Aorta (tissue), 5 donors: Measurements from ENCODE around the gene ARL5C. TPM values are rescaled to one million over a fixed set of nuclear protein-coding genes. Genes with fewer than 3 reads are reported as not detected.
A peak's percentile ranks its signal among the peaks of the same experiment; 100 is the strongest.

Source experiments
- ATAC-seq: fragments of 200-7000 bp; cut with Tn5 transposase; one replicate; pipeline ENCODE4 v1.9.1; 2022; ENCODE audit warnings: moderate library complexity; ENCODE audit not compliant: low FRiP score
- DNase-seq, 2 donors: peaks; one replicate each; pipeline ENCODE4 v3.0.0-alpha.2; 2020
- H3K27ac ChIP-seq, 2 donors: one replicate each; pipeline ENCODE4 v1.5.1; 2013; ENCODE audit warnings: low read length in 2 of 2, mild to moderate bottlenecking in 2 of 2, moderate library complexity in 2 of 2, control low read depth in 1 of 2, inconsistent platforms in 1 of 2, low read depth in 1 of 2
- H3K27me3 ChIP-seq, 2 donors: one replicate each; pipeline ENCODE4 v1.6.1; 2013; ENCODE audit warnings: control low read depth in 1 of 2, low read length in 1 of 2, mild to moderate bottlenecking in 1 of 2, moderate library complexity in 1 of 2; ENCODE audit not compliant: insufficient read depth in 2 of 2, control insufficient read depth in 1 of 2
- H3K36me3 ChIP-seq, 2 donors: one replicate each; pipeline ENCODE4 v1.6.1; 2013; ENCODE audit warnings: control low read depth in 1 of 2, low read length in 1 of 2, mild to moderate bottlenecking in 1 of 2; ENCODE audit not compliant: insufficient read depth in 2 of 2, control insufficient read depth in 1 of 2
- H3K4me1 ChIP-seq, 2 donors: one replicate each; pipeline ENCODE4 v1.6.1; 2013; ENCODE audit warnings: low read length in 2 of 2, control low read depth in 1 of 2, mild to moderate bottlenecking in 1 of 2, moderate library complexity in 1 of 2; ENCODE audit not compliant: insufficient read depth in 2 of 2, control insufficient read depth in 1 of 2
- H3K4me3 ChIP-seq, 2 donors: one replicate each; pipeline ENCODE4 v1.5.1; 2013; ENCODE audit warnings: low read length in 2 of 2, control low read depth in 1 of 2, mild to moderate bottlenecking in 1 of 2
- H3K9me3 ChIP-seq: one replicate; pipeline ENCODE4 v1.6.1; 2013; ENCODE audit warnings: mild to moderate bottlenecking, low read length; ENCODE audit not compliant: control insufficient read depth
- WGBS, 2 donors: extraction: QIAGEN DNeasy Blood & Tissue Kit; methylation state at CpG; one replicate each; pipeline ENCODE4 v1.1.7; 2013; 5-methylcytosine and 5-hydroxymethylcytosine counted together
- intact Hi-C, 2 donors: fragments of 100-400 bp; cut with DNase I; formaldehyde crosslinking; loops; one replicate each; pipeline versions ENCODE4 v1.14.2 to v1.15.0; 2022
- polyA plus RNA-seq, 2 donors: library from polyadenylated mRNA; stranded (reverse); fragments of 200-250 nt; gene quantifications; one replicate each; pipeline ENCODE4 v1.2.3, GENCODE V29; 2013
- total RNA-seq, 2 donors: library from RNA; stranded (reverse); fragmentation: NEBNext Ultra II Directional; extraction: Animal tissue kit (Norgen Biotek cat#: 25700); gene quantifications; one replicate each; pipeline ENCODE4 v1.2.1, GENCODE V29; 2021
- donor health status: healthy with polysubstance abuse.
- donor health status: Bipolar disorder and iron deficiency.
- donor health status: DM: no; HTN: no; CAD: no.
- donor health status: DM: no; HTN: no; CAD: no.
- donor health status: DM: yes; HTN: yes; CAD: no.

The ARL5C gene
- total and polyA plus RNA-seq, 4 donors: 0.54 TPM; not detected in 3

GRCh38 chr17:39118674-39119419, 47.1 kb downstream of the ARL5C start:
- no peaks in the 10 kb centered on the region for H3K4me1 ChIP-seq
- no peaks in the 10 kb centered on the region for H3K27me3 ChIP-seq
- H3K9me3 ChIP-seq: no peaks in the 10 kb centered on the region
- H3K4me3 ChIP-seq: no peak overlapping the region
- H3K36me3 ChIP-seq: no peaks in the 10 kb centered on the region
- DNase-seq (no peak), ATAC-seq (no peak)
- H3K27ac ChIP-seq: no peak overlapping the region
- 92 to 93% methylated on average over 5 of the region's 5 CpGs for WGBS, 2 donors
- intact Hi-C loops: no loop called here

GRCh38 chr17:39116224-39116623, 49.7 kb downstream of the ARL5C start:
- 41 to 62% methylated on average over 3 of the region's 3 CpGs for WGBS, 2 donors
- DNase-seq (no peak), ATAC-seq (no peak)
- Histone ChIP-seq H3K36me3 (no peaks in the 10 kb centered on the region), H3K4me3 (no peak overlapping the region), H3K27ac (no peak overlapping the region), H3K9me3 (no peaks in the 10 kb centered on the region), H3K4me1 (no peaks in the 10 kb centered on the region), H3K27me3 (no peaks in the 10 kb centered on the region)
- intact Hi-C loops: no loop called here

GRCh38 chr17:39115135-39115534, 50.8 kb downstream of the ARL5C start:
- Histone ChIP-seq H3K27me3 (no peaks in the 10 kb centered on the region), H3K4me3 (no peak overlapping the region), H3K4me1 (no peaks in the 10 kb centered on the region), H3K27ac (no peak overlapping the region), H3K9me3 (no peaks in the 10 kb centered on the region), H3K36me3 (no peaks in the 10 kb centered on the region)
- DNase-seq: no peak
- ATAC-seq: peak; percentile 23
- intact Hi-C loops: no loop called here
- WGBS, 2 donors: 12 to 15% methylated on average over 5 of the region's 5 CpGs

GRCh38 chr17:39114723-39115122, 51.2 kb downstream of the ARL5C start:
- Histone ChIP-seq H3K27me3 (no peaks in the 10 kb centered on the region), H3K4me3 (no peak overlapping the region), H3K4me1 (no peaks in the 10 kb centered on the region), H3K27ac (no peak overlapping the region), H3K36me3 (no peaks in the 10 kb centered on the region), H3K9me3 (no peaks in the 10 kb centered on the region)
- intact Hi-C loops: no loop called here
- WGBS, 2 donors: 52 to 63% methylated on average over 14 of the region's 14 CpGs
- DNase-seq: no peak
- no peak for ATAC-seq

GRCh38 chr17:39113871-39114270, 52.1 kb downstream of the ARL5C start:
- Histone ChIP-seq H3K4me1 (no peaks in the 10 kb centered on the region), H3K27ac (no peak overlapping the region), H3K9me3 (no peaks in the 10 kb centered on the region), H3K27me3 (no peaks in the 10 kb centered on the region), H3K36me3 (no peaks in the 10 kb centered on the region), H3K4me3 (no peak overlapping the region)
- intact Hi-C loops: no loop called here
- no peak for ATAC-seq
- no peak for DNase-seq
- 92 to 97% methylated on average over 2 of the region's 2 CpGs for WGBS, 2 donors

- Histone ChIP-seq H3K27me3 (no peaks in the 10 kb centered on the region), H3K4me3 (no peak overlapping the region), H3K27ac (no peak overlapping the region), H3K9me3 (no peaks in the 10 kb centered on the region), H3K36me3 (no peaks in the 10 kb centered on the region), H3K4me1 (no peaks in the 10 kb centered on the region)
- DNase-seq (no peak), ATAC-seq (no peak)
- 40 to 46% methylated on average over 19 of the region's 19 CpGs for WGBS, 2 donors
- intact Hi-C loops: no loop called here
Measured at GRCh38 chr17:39110435-39111136, 55.4 kb downstream of the ARL5C start.

- H3K4me1 ChIP-seq: no peaks in the 10 kb centered on the region
- no peaks in the 10 kb centered on the region for H3K36me3 ChIP-seq
- intact Hi-C loops: loop anchor here in 1 of 2 donors (10.0 kb wide), 1 partner anchor 94 kb away; no protein-coding TSS in a partner anchor
- H3K9me3 ChIP-seq: no peaks in the 10 kb centered on the region
- ATAC-seq (no peak), DNase-seq (no peak)
- no peak overlapping the region for H3K27ac ChIP-seq
- WGBS, 2 donors: 92% methylated on average over 23 of the region's 23 CpGs
- no peaks in the 10 kb centered on the region for H3K27me3 ChIP-seq
- no peak overlapping the region for H3K4me3 ChIP-seq
Measured at GRCh38 chr17:39108461-39109375, 57.2 kb downstream of the ARL5C start.

- ATAC-seq: no peak
- DNase-seq: no peak
- Histone ChIP-seq H3K4me3 (no peak overlapping the region), H3K9me3 (no peaks in the 10 kb centered on the region), H3K4me1 (no peaks in the 10 kb centered on the region), H3K27ac (no peak overlapping the region), H3K36me3 (no peaks in the 10 kb centered on the region), H3K27me3 (no peaks in the 10 kb centered on the region)
- WGBS, 2 donors: 94 to 95% methylated on average over 8 of the region's 8 CpGs
- intact Hi-C loops: loop anchor here in 1 of 2 donors (10.0 kb wide), 1 partner anchor 93 kb away; no protein-coding TSS in a partner anchor
Measured at GRCh38 chr17:39107973-39108372, 58.0 kb downstream of the ARL5C start.
